ENCODE results near the gene HAUS7.

GRCh38 chrX:153433781-153434285 is 36.5 kb downstream of the HAUS7 start:
- TF ChIP-seq CTCF (IDR thresholded peaks at IDR 0.05) (no peak), EZH2 (IDR thresholded peaks at IDR 0.05) (no peak)
